ENCODE measurements around the gene TLE4.

TLE4 gene

DNA sequence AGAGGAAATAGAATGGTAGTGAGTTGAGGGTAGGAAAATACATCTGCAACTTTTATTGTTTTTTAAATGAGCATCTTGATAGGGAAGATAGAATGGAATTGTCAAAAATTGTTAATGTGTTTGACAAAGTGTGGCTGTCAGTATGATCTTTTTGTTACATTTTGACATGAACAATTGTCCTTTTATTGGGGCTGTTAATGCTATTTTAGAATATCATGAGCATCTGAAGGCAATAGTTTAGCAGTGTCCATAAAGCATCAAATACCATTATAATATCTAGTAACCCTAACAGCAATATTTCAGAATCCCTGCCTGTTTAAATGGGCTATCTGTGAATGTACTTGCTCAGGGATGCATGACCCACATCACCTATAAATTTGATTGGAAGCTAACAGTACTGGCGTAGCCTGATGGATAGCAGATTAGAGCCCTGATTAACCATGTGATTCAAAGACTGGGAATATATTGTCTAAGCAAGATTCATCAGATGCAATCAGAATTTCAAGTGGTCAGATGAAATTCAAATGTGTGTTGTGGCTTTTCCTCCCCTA lies 37.8 kb downstream of the TLE4 start:
- in situ Hi-C loops (cut with MboI; ENCODE audit: low pct_unique_long_range_greater_than_20kb, low sequenced_read_pairs, unreplicated experiment) = no loop called here
- DNase-seq (ENCODE audit: low spot score) = no peak

GRCh38 chr9:79610019-79610631 lies 38.4 kb downstream of the TLE4 start:
- TF ChIP-seq, protein P1, sequence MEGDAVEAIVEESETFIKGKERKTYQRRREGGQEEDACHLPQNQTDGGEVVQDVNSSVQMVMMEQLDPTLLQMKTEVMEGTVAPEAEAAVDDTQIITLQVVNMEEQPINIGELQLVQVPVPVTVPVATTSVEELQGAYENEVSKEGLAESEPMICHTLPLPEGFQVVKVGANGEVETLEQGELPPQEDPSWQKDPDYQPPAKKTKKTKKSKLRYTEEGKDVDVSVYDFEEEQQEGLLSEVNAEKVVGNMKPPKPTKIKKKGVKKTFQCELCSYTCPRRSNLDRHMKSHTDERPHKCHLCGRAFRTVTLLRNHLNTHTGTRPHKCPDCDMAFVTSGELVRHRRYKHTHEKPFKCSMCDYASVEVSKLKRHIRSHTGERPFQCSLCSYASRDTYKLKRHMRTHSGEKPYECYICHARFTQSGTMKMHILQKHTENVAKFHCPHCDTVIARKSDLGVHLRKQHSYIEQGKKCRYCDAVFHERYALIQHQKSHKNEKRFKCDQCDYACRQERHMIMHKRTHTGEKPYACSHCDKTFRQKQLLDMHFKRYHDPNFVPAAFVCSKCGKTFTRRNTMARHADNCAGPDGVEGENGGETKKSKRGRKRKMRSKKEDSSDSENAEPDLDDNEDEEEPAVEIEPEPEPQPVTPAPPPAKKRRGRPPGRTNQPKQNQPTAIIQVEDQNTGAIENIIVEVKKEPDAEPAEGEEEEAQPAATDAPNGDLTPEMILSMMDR (IDR thresholded peaks at IDR 0.05; ENCODE audit: extremely low read depth, insufficient read depth, missing control alignments) = no peak
- in situ Hi-C loops (cut with MboI; ENCODE audit: low pct_unique_long_range_greater_than_20kb, low sequenced_read_pairs, unreplicated experiment) = no loop called here
- no peak for DNase-seq (ENCODE audit: low spot score)

More for the DNA sequence above, 37.8 kb downstream of the TLE4 start:
- TF ChIP-seq, protein P1 (IDR thresholded peaks at IDR 0.05; ENCODE audit: extremely low read depth, insufficient read depth, missing control alignments) = no peak

GRCh38 chr9:79610791-79611614 lies 39.2 kb downstream of the TLE4 start:
- DNase-seq (ENCODE audit: low spot score) = no peak

DNA sequence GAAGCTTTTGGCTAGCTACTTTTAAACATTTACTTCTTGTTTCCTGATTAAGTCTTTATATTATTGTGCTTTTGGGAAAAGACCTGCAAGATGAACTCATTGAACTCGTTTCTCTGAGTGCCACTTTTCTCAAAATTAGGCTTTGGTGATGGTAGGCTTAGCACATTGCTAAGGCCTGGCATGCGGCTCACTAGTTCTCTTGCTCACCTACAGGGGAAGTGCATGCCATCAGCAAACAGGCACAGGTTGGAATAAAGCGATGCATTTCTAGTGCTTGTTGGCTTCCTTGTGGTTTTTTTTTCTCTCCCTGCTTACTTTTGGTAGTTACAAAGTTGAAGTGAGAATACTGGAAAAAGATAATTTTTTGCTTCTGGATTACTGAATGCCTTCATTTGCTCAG lies 41.4 kb downstream of the TLE4 start:
- TF ChIP-seq, protein P1 (IDR thresholded peaks at IDR 0.05; ENCODE audit: extremely low read depth, insufficient read depth, missing control alignments) = no peak
- in situ Hi-C loops (cut with MboI; ENCODE audit: low pct_unique_long_range_greater_than_20kb, low sequenced_read_pairs, unreplicated experiment) = no loop called here
- DNase-seq (ENCODE audit: low spot score) = no peak

More at GRCh38 chr9:79610791-79611614, 39.2 kb downstream of the TLE4 start:
- TF ChIP-seq, protein P1 (IDR thresholded peaks at IDR 0.05; ENCODE audit: extremely low read depth, insufficient read depth, missing control alignments) = no peak
- in situ Hi-C loops (cut with MboI; ENCODE audit: low pct_unique_long_range_greater_than_20kb, low sequenced_read_pairs, unreplicated experiment) = no loop called here

GRCh38 chr9:79615038-79615437 lies 43.3 kb downstream of the TLE4 start:
- DNase-seq (ENCODE audit: low spot score) = no peak
- in situ Hi-C loops (cut with MboI; ENCODE audit: low pct_unique_long_range_greater_than_20kb, low sequenced_read_pairs, unreplicated experiment) = no loop called here
- TF ChIP-seq, protein P1 (IDR thresholded peaks at IDR 0.05; ENCODE audit: extremely low read depth, insufficient read depth, missing control alignments) = no peak

- DNase-seq (ENCODE audit: low spot score) = no peak
- TF ChIP-seq, protein P1 (IDR thresholded peaks at IDR 0.05; ENCODE audit: extremely low read depth, insufficient read depth, missing control alignments) = no peak
- in situ Hi-C loops (cut with MboI; ENCODE audit: low pct_unique_long_range_greater_than_20kb, low sequenced_read_pairs, unreplicated experiment) = no loop called here
Observed at GRCh38 chr9:79616013-79616412, 44.2 kb downstream of the TLE4 start.
